GM18870 (cell line): ENCODE measurements around the gene SLC29A2.
A peak's percentile ranks its signal among the peaks of the same experiment; 100 is the strongest.
"Not testable (repeated sequence)": the region's sequence is repeated elsewhere in the genome, so short reads cannot be mapped to it uniquely, and the experiment has no call there.

ENCODE experiments used
- ATAC-seq: cut with Tn5 transposase; IDR thresholded peaks from one replicate; pipeline ENCODE4 v1.9.1; 2021; ENCODE audit warnings: moderate library complexity; ENCODE audit not compliant: unreplicated experiment

SLC29A2 gene

GRCh38 chr11:66321606-66322005, 50.0 kb downstream of the SLC29A2 start:
- ATAC-seq, result no peak

- ATAC-seq, result not testable (repeated sequence)
Observed at GRCh38 chr11:66320748-66321147, 50.8 kb downstream of the SLC29A2 start.

- ATAC-seq, result not testable (repeated sequence)
Observed at GRCh38 chr11:66320289-66320688, 51.3 kb downstream of the SLC29A2 start.

- ATAC-seq, result no peak
Observed at GRCh38 chr11:66318600-66318970, 53.0 kb downstream of the SLC29A2 start.

- no peak for ATAC-seq
Observed at GRCh38 chr11:66317723-66318599, 53.6 kb downstream of the SLC29A2 start.

- ATAC-seq, result no peak
Observed at GRCh38 chr11:66317322-66317722, 54.2 kb downstream of the SLC29A2 start.

- no peak for ATAC-seq
Observed at GRCh38 chr11:66316849-66317251, 54.7 kb downstream of the SLC29A2 start, which contains the start of gene CD248. CD248 (minus strand) TSS chr11:66317044; CDS start chr11:66317027, 17 bp downstream.

GRCh38 chr11:66315921-66316811, 55.4 kb downstream of the SLC29A2 start:
- ATAC-seq, result no peak

- no peak for ATAC-seq
Observed at GRCh38 chr11:66315498-66315885, 56.1 kb downstream of the SLC29A2 start.

GRCh38 chr11:66314561-66315497, 56.7 kb downstream of the SLC29A2 start:
- ATAC-seq, result no peak

GRCh38 chr11:66314186-66314501, 57.4 kb downstream of the SLC29A2 start:
- ATAC-seq, result no peak

GRCh38 chr11:66313321-66314185, 58.0 kb downstream of the SLC29A2 start:
- no peak for ATAC-seq

GRCh38 chr11:66312549-66313320, 58.8 kb downstream of the SLC29A2 start:
- peak; percentile 41 for ATAC-seq
